HepG2 (cell line): Measurements from ENCODE around the gene SNX15. TPM values are rescaled to one million over a fixed set of nuclear protein-coding genes. Genes with fewer than 3 reads are reported as not detected.

Experiments
- ATF6 ChIP-seq: sonication (generic); formaldehyde crosslinking; conservative IDR thresholded peaks from 2 replicates; pipeline ENCODE4 v1.4.0; 2020; ENCODE audit warnings: missing genetic modification reagents
- DMAP1 ChIP-seq: IDR thresholded peaks from 2 replicates; pipeline ENCODE4 v1.6.1; 2016
- ETV6 ChIP-seq: sonication (generic); formaldehyde crosslinking; conservative IDR thresholded peaks from 2 replicates; pipeline ENCODE4 v1.4.0; 2020; ENCODE audit warnings: missing genetic modification reagents
- GABPA ChIP-seq, 2 experiments: IDR thresholded peaks; 2 replicates each; pipeline ENCODE4 v1.6.1; 2011 to 2016; ENCODE audit warnings: low read depth in 2 of 2, low read length in 1 of 2, missing biosample characterization in 1 of 2, missing genetic modification characterization in 1 of 2
- HNF1A ChIP-seq, 2 experiments: sonication (generic) in 1 of 2; formaldehyde crosslinking in 1 of 2; IDR thresholded peaks; 2 replicates each; pipeline versions ENCODE4 v1.4.0 to v1.6.1; 2016 to 2020; ENCODE audit warnings: borderline replicate concordance in 1 of 2, low read depth in 1 of 2, mild to moderate bottlenecking in 1 of 2, missing genetic modification reagents in 1 of 2
- HNF1B ChIP-seq: sonication (generic); formaldehyde crosslinking; IDR thresholded peaks from 2 replicates; pipeline ENCODE4 v1.5.1; 2020; ENCODE audit warnings: mild to moderate bottlenecking, moderate library complexity, missing genetic modification reagents
- KMT2B ChIP-seq: IDR thresholded peaks from 2 replicates; pipeline ENCODE4 v1.6.1; 2016; ENCODE audit warnings: missing genetic modification reagents, missing compliant biosample characterization
- PHF8 ChIP-seq: sonication (generic); formaldehyde crosslinking; IDR thresholded peaks from 2 replicates; pipeline ENCODE4 v1.5.0; 2020; ENCODE audit warnings: missing genetic modification reagents
- POLR2A ChIP-seq, 2 experiments: IDR thresholded peaks; 2 replicates each; pipeline ENCODE4 v1.6.1; 2011; ENCODE audit warnings: low read depth in 2 of 2, low read length in 2 of 2, mild to moderate bottlenecking in 1 of 2, moderate library complexity in 1 of 2; ENCODE audit not compliant: insufficient read depth in 1 of 2
- RARA ChIP-seq: IDR thresholded peaks from 2 replicates; pipeline ENCODE4 v1.6.1; 2016; ENCODE audit warnings: missing genetic modification reagents, missing compliant biosample characterization
- SPEN ChIP-seq: sonication (generic); formaldehyde crosslinking; IDR thresholded peaks from 2 replicates; pipeline ENCODE4 v1.5.1; 2020; ENCODE audit warnings: low read depth, mild to moderate bottlenecking, missing genetic modification reagents
- SUZ12 ChIP-seq: fragments of 150-350 bp; IDR thresholded peaks from 2 replicates; pipeline ENCODE4 v1.6.1; 2014; ENCODE audit warnings: low read depth, low read length
- TBX2 ChIP-seq: sonication (generic); formaldehyde crosslinking; IDR thresholded peaks from 2 replicates; pipeline ENCODE4 v1.5.0; 2020; ENCODE audit warnings: missing genetic modification reagents, mild to moderate bottlenecking, borderline replicate concordance
- YY1 ChIP-seq: IDR thresholded peaks from 2 replicates; pipeline ENCODE4 v1.6.1; 2011; ENCODE audit warnings: low read length, low read depth, moderate library complexity, mild to moderate bottlenecking; ENCODE audit not compliant: insufficient read depth, insufficient replicate concordance
- ZNF12 ChIP-seq: sonication (generic); formaldehyde crosslinking; IDR thresholded peaks from 2 replicates; pipeline ENCODE4 v1.5.0; 2020; ENCODE audit warnings: missing genetic modification reagents
- ZNF337 ChIP-seq: sonication (generic); formaldehyde crosslinking; IDR thresholded peaks from 2 replicates; pipeline ENCODE4 v1.5.1; 2020; ENCODE audit warnings: missing genetic modification reagents, low read depth, mild to moderate bottlenecking, borderline replicate concordance
- ZNF441 ChIP-seq: sonication (generic); formaldehyde crosslinking; IDR thresholded peaks from 2 replicates; pipeline ENCODE4 v1.7.0; 2021; ENCODE audit warnings: missing genetic modification reagents, borderline replicate concordance
- ZNF546 ChIP-seq: sonication (generic); formaldehyde crosslinking; conservative IDR thresholded peaks from 2 replicates; pipeline ENCODE4 v1.8.1; 2023; ENCODE audit warnings: mild to moderate bottlenecking, missing genetic modification reagents
- ZNF564 ChIP-seq: sonication (generic); formaldehyde crosslinking; IDR thresholded peaks from 2 replicates; pipeline ENCODE4 v1.8.1; 2023; ENCODE audit warnings: mild to moderate bottlenecking, missing genetic modification reagents
- ZNF709 ChIP-seq: sonication (generic); formaldehyde crosslinking; IDR thresholded peaks from 2 replicates; pipeline ENCODE4 v1.5.0; 2020; ENCODE audit warnings: mild to moderate bottlenecking, missing genetic modification reagents
- ZNF788 ChIP-seq: sonication (generic); formaldehyde crosslinking; IDR thresholded peaks from 2 replicates; pipeline ENCODE4 v1.5.0; 2020; ENCODE audit warnings: mild to moderate bottlenecking, missing genetic modification reagents, borderline replicate concordance
- ZNF841 ChIP-seq: sonication (generic); formaldehyde crosslinking; IDR thresholded peaks from 2 replicates; pipeline ENCODE4 v1.8.1; 2023; ENCODE audit warnings: missing genetic modification reagents, borderline replicate concordance
- polyA plus RNA-seq, 8 experiments: library from polyadenylated mRNA; depleted of rRNA in 3 of 8; stranded (reverse) in 7 of 8; unstranded in 1 of 8; fragments of >200 nt; fragmentation: Illumina TruSeq in 4 of 8; extraction: Trizol in 4 of 8; gene quantifications; 2 replicates each; pipeline versions ENCODE4 v1.2.1 to v1.2.3, GENCODE V29; 2011 to 2016; ENCODE audit warnings: low read depth in 4 of 8, missing spikeins in 1 of 8, mixed read lengths in 1 of 8; ENCODE audit not compliant: insufficient read depth in 1 of 8
- total RNA-seq, 5 experiments: library from RNA; depleted of rRNA; stranded (reverse); fragments of >200 nt; fragmentation: Illumina TruSeq; extraction: Trizol; gene quantifications; 2 replicates each; pipeline ENCODE4 v1.2.3, GENCODE V29; 2016; ENCODE audit warnings: low read depth in 1 of 5

Gene SNX15
- total and polyA plus RNA-seq, 2 of the 13 experiments (the other 11 are each of a cell fraction or from before 2014, with no cell fraction given) = 19.1 to 22.6 TPM

- TF ChIP-seq HNF1A (IDR thresholded peaks at IDR 0.05; ENCODE audit: low read depth) = peak; percentile 90
- peak; percentile 83; the same call in 1 of the 2 replicates for TF ChIP-seq HNF1A (CRISPR knock-in tag; IDR thresholded peaks at IDR 0.05; ENCODE audit: borderline replicate concordance)
- 0 out of 2 replicates have a peak, but pooled peaks have one; percentile 45 for TF ChIP-seq ZNF546
- 0 out of 2 replicates have a peak, but pooled peaks have one; percentile 27 for TF ChIP-seq ZNF709
- peak; percentile 4; the same call in 1 of the 2 replicates for TF ChIP-seq RARA (CRISPR knock-in tag)
- TF ChIP-seq SPEN (CRISPR knock-in tag) = peak; percentile 12; the same call in 1 of the 2 replicates
- no peak for TF ChIP-seq ATF6 (CRISPR knock-in tag)
- peak; percentile 60; the same call in 1 of the 2 replicates for TF ChIP-seq ZNF564 (CRISPR knock-in tag)
- TF ChIP-seq ZNF12 (CRISPR knock-in tag) = peak; percentile 62; the same call in 1 of the 2 replicates
- no peak for TF ChIP-seq ETV6 (CRISPR knock-in tag)
- TF ChIP-seq DMAP1 (CRISPR knock-in tag) = 0 out of 2 replicates have a peak, but pooled peaks have one; percentile 7
- TF ChIP-seq SUZ12 = no peak
- no peak for TF ChIP-seq ZNF788 (CRISPR knock-in tag)
- TF ChIP-seq ZNF337 (CRISPR knock-in tag) = no peak
- TF ChIP-seq POLR2A (IDR thresholded peaks at IDR 0.05; ENCODE audit: insufficient read depth in 1 of 2, low read depth in 2 of 2, low read length in 2 of 2) = peak in 1 of 2 experiments; percentile 53; a peak in 2 of 4 replicates
- 0 out of 2 replicates have a peak, but pooled peaks have one; percentile 11 for TF ChIP-seq TBX2 (CRISPR knock-in tag)
- no peak for TF ChIP-seq ZNF841 (CRISPR knock-in tag)
- no peak for TF ChIP-seq ZNF441
- TF ChIP-seq GABPA (IDR thresholded peaks at IDR 0.05; ENCODE audit: low read depth, low read length) = no peak
- peak; percentile 2; the same call in 1 of the 2 replicates for TF ChIP-seq GABPA (CRISPR knock-in tag; IDR thresholded peaks at IDR 0.05; ENCODE audit: low read depth)
- no peak for TF ChIP-seq KMT2B (CRISPR knock-in tag)
- TF ChIP-seq YY1 = peak; percentile 35
- peak; percentile 95 for TF ChIP-seq HNF1B
- TF ChIP-seq PHF8 = peak; percentile 18; the same call in 1 of the 2 replicates
These were observed 28.4 kb upstream of the SNX15 start (continued) for GRCh38 chr11:64998690-64999431.
